Type B pancreatic cell (in vitro differentiated cells): Measurements from ENCODE around the gene TP53BP1. TPM values are rescaled to one million over a fixed set of nuclear protein-coding genes. Genes with fewer than 3 reads are reported as not detected.

ENCODE experiments used
- DNase-seq: peaks from one replicate; pipeline ENCODE4 v3.0.0; 2021; ENCODE audit warnings: mixed read lengths; ENCODE audit not compliant: unreplicated experiment; ENCODE audit errors: extremely low spot score
- H3K27ac Mint-ChIP-seq: 2 replicates; pipeline ENCODE4 v1.8.0; 2021; ENCODE audit warnings: mild to moderate bottlenecking, mixed read lengths
- H3K27me3 Mint-ChIP-seq: 2 replicates; pipeline ENCODE4 v1.8.0; 2021; ENCODE audit warnings: mixed read lengths
- H3K36me3 Mint-ChIP-seq: 2 replicates; pipeline ENCODE4 v1.8.0; 2021; ENCODE audit warnings: mixed read lengths
- H3K4me1 Mint-ChIP-seq: one replicate; pipeline ENCODE4 v1.8.0; 2021; ENCODE audit warnings: mixed read lengths; ENCODE audit not compliant: unreplicated experiment
- H3K4me3 Mint-ChIP-seq: 2 replicates; pipeline ENCODE4 v1.8.0; 2021; ENCODE audit warnings: mild to moderate bottlenecking, mixed read lengths
- H3K9me3 Mint-ChIP-seq: 2 replicates; pipeline ENCODE4 v1.8.0; 2021; ENCODE audit warnings: mixed read lengths
- total RNA-seq: library from RNA; stranded (reverse); gene quantifications from 2 replicates; pipeline ENCODE4 v1.2.1, GENCODE V29; 2021; ENCODE audit warnings: low replicate concordance
- TF ChIP-seq, protein P1 (sequence below): fragments of 200-600 bp; sonication (generic); conservative IDR thresholded peaks from 2 replicates; pipeline ENCODE4 v1.5.0; 2021; ENCODE audit warnings: antibody characterized with exemption, mild to moderate bottlenecking

TP53BP1 gene
- total RNA-seq, 1 donor from 2014 or later = 101 TPM

DNA sequence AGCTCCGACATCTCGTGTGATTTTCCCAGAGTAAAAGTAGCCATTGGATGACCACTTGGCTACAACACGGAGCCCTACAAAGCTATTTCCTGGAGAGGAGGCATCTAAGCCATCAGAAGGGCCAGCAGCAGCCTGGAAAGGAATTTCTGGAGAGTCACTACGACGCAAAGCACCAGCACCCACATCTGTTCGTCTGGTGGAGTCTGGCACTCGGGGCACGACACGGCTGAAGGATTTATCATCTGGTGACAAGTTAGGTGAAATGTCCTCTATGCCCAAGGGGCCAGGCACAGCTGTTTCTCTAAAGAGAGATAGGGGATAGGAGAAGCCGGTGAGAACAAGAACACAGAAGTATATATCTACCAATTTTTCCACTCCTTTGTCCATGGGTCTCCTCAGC, 72.5 kb downstream of the TP53BP1 start:
- Mint-ChIP-seq H3K4me1 (no peaks in the 10 kb centered on the region), H3K27me3 (no peaks in the 10 kb centered on the region), H3K9me3 (no peaks in the 10 kb centered on the region), H3K36me3 (peaks cover 39% of the 10 kb centered on the region), H3K4me3 (no peak overlapping the region), H3K27ac (no peak overlapping the region)
- TF ChIP-seq, protein P1, sequence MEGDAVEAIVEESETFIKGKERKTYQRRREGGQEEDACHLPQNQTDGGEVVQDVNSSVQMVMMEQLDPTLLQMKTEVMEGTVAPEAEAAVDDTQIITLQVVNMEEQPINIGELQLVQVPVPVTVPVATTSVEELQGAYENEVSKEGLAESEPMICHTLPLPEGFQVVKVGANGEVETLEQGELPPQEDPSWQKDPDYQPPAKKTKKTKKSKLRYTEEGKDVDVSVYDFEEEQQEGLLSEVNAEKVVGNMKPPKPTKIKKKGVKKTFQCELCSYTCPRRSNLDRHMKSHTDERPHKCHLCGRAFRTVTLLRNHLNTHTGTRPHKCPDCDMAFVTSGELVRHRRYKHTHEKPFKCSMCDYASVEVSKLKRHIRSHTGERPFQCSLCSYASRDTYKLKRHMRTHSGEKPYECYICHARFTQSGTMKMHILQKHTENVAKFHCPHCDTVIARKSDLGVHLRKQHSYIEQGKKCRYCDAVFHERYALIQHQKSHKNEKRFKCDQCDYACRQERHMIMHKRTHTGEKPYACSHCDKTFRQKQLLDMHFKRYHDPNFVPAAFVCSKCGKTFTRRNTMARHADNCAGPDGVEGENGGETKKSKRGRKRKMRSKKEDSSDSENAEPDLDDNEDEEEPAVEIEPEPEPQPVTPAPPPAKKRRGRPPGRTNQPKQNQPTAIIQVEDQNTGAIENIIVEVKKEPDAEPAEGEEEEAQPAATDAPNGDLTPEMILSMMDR = no peak
- DNase-seq = no peak

DNA sequence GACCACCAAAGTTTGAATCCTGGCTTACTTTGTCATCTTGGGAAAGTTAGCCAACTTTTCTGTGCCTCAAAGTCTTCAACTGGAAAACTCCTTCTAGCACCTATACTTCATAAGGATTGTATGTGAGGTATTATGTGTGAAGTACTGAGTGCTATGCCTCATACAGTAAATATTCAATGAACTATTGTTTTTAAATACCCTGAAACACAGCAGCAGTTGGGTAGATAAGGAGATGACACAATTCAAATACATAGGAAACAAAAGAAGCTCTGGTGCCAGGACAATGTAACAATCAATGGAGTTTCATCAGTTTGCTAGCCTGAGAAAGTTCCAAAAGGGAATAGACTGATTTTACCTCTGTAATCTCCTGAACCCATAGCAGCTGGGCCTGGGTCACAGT, 78.8 kb downstream of the TP53BP1 start:
- Mint-ChIP-seq H3K36me3 (peaks cover 52% of the 10 kb centered on the region), H3K4me1 (no peaks in the 10 kb centered on the region), H3K27me3 (no peaks in the 10 kb centered on the region), H3K4me3 (no peak overlapping the region), H3K27ac (no peak overlapping the region), H3K9me3 (no peaks in the 10 kb centered on the region)
- DNase-seq = no peak
- TF ChIP-seq, protein P1 = no peak

- Mint-ChIP-seq H3K27me3 (no peaks in the 10 kb centered on the region), H3K4me1 (no peaks in the 10 kb centered on the region), H3K27ac (peak overlapping the region; percentile 7), H3K36me3 (peaks cover 60% of the 10 kb centered on the region), H3K4me3 (no peak overlapping the region), H3K9me3 (no peaks in the 10 kb centered on the region)
- TF ChIP-seq, protein P1 = no peak
- no peak for DNase-seq
Measured at GRCh38 chr15:43412096-43412495, 80.9 kb downstream of the TP53BP1 start.

DNA sequence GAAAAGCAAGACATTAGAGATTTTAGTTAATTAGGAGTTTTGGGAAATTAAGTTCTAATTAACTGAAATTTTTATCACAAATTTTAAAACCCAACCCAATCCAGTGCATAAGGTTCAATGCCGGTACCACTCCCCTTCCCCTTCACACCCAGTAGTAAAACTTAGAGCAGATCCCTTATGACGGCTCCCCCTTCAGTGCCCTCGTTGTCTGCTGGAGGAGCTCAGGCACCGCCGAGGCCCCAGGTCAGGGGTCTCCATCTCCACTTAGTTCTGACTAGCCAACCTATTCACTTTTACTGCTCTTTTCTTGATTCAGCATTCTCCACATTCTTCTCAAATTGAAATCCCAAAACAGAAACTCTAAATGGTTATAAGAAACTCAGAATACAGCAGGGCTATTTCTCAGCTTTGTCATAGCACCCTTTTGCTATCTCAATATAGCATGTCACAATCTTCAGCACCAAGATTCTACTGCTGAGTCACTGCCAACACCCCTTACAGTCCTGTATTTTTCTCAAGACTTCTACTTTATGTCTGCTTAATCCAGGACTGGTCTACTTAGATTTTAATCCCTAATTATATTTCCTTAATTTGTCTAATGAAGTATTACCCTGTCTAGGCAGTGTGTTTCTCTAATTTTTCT, 82.3 kb downstream of the TP53BP1 start:
- no peaks in the 10 kb centered on the region for H3K9me3 Mint-ChIP-seq
- no peak for DNase-seq
- TF ChIP-seq, protein P1 = no peak
- no peaks in the 10 kb centered on the region for H3K4me1 Mint-ChIP-seq
- H3K27ac Mint-ChIP-seq = peak overlapping the region; percentile 40
- no peaks in the 10 kb centered on the region for H3K27me3 Mint-ChIP-seq
- H3K4me3 Mint-ChIP-seq = no peak overlapping the region
- peaks cover 60% of the 10 kb centered on the region for H3K36me3 Mint-ChIP-seq

- no peak overlapping the region for H3K27ac Mint-ChIP-seq
Measured at GRCh38 chr15:43408789-43409188, 84.2 kb downstream of the TP53BP1 start.

More at GRCh38 chr15:43408789-43409188, 84.2 kb downstream of the TP53BP1 start:
- no peak overlapping the region for H3K4me3 Mint-ChIP-seq
- no peaks in the 10 kb centered on the region for H3K9me3 Mint-ChIP-seq
- TF ChIP-seq, protein P1 = no peak
- no peaks in the 10 kb centered on the region for H3K27me3 Mint-ChIP-seq
- no peak for DNase-seq
- H3K36me3 Mint-ChIP-seq = peaks cover 61% of the 10 kb centered on the region
- no peaks in the 10 kb centered on the region for H3K4me1 Mint-ChIP-seq
